IMR-90 (cell line): ENCODE data around the gene OR51B6. TPM values are rescaled to one million over a fixed set of nuclear protein-coding genes. Genes with fewer than 3 reads are reported as not detected.
A peak's percentile ranks its signal among the peaks of the same experiment; 100 is the strongest.

Source experiments
- ATAC-seq: fragments of 200-7000 bp; cut with Tn5 transposase; 2 replicates; pipeline ENCODE4 v1.9.1; 2020; ENCODE audit warnings: low read depth, mild to moderate bottlenecking, moderate library complexity
- BruUV-seq: library from RNA; stranded (reverse); fragments of 400-500 nt; replicated peaks from 2 replicates; lab custom pipeline; 2021; lab: Mats Ljungman, UMichigan
- CTCF ChIA-PET: fragments of 300-600 bp; formaldehyde crosslinking; extraction: SDS; loops from one replicate; lab custom pipeline; 2021; ENCODE audit warnings: antibody characterized with exemption; lab: Yijun Ruan, JAX
- POLR2A ChIA-PET: fragments of 300-600 bp; sonication (Branson Sonifier 250); formaldehyde crosslinking; loops from one replicate; lab custom pipeline; 2022; ENCODE audit warnings: antibody characterized with exemption; ENCODE audit not compliant: unreplicated experiment; lab: Charles Lee
- DNase-seq: peaks from one replicate; pipeline ENCODE4 v3.0.0; 2013
- H2AFZ ChIP-seq: replicated peaks from 2 replicates; pipeline ENCODE3; 2013; ENCODE audit warnings: low read length, mild to moderate bottlenecking; ENCODE audit not compliant: poor library complexity
- H2AK5ac ChIP-seq: 2 replicates; pipeline ENCODE4 v1.6.1; 2013; ENCODE audit warnings: low read depth, low read length, inconsistent platforms
- H2AK9ac ChIP-seq: replicated peaks from 2 replicates; pipeline ENCODE3; 2013; ENCODE audit warnings: mild to moderate bottlenecking, low read depth, low read length, moderate library complexity; ENCODE audit not compliant: poor library complexity
- H2BK120ac ChIP-seq: 2 replicates; pipeline ENCODE4 v1.6.1; 2013; ENCODE audit warnings: low read depth, low read length, inconsistent platforms
- H2BK15ac ChIP-seq: 3 replicates; pipeline ENCODE4 v1.6.1; 2013; ENCODE audit warnings: low read depth, low read length, inconsistent platforms
- H2BK20ac ChIP-seq: 2 replicates; pipeline ENCODE4 v1.6.1; 2013; ENCODE audit warnings: low read depth, mild to moderate bottlenecking, inconsistent platforms, low read length, moderate library complexity
- H2BK5ac ChIP-seq: 2 replicates; pipeline ENCODE4 v1.6.1; 2013; ENCODE audit warnings: mild to moderate bottlenecking, low read depth, low read length, inconsistent platforms; ENCODE audit not compliant: poor library complexity, severe bottlenecking
- H3K14ac ChIP-seq: replicated peaks from 2 replicates; pipeline ENCODE4 v1.6.1; 2013; ENCODE audit warnings: low read depth, low read length, inconsistent platforms
- H3K18ac ChIP-seq: 2 replicates; pipeline ENCODE4 v1.6.1; 2013; ENCODE audit warnings: low read depth, low read length, control low read depth
- H3K23ac ChIP-seq: 2 replicates; pipeline ENCODE4 v1.6.1; 2013; ENCODE audit warnings: low read depth, low read length, inconsistent platforms
- H3K27ac ChIP-seq: 2 replicates; pipeline ENCODE4 v1.5.1; 2013; ENCODE audit warnings: mild to moderate bottlenecking, control low read depth, low read length; ENCODE audit not compliant: insufficient read depth
- H3K27me3 ChIP-seq: 2 replicates; pipeline ENCODE4 v1.6.1; 2013; ENCODE audit warnings: low read length; ENCODE audit not compliant: control insufficient read depth, insufficient read depth
- H3K36me3 ChIP-seq: 2 replicates; pipeline ENCODE4 v1.6.1; 2013; ENCODE audit warnings: low read length, mixed read lengths; ENCODE audit not compliant: control insufficient read depth, insufficient read depth
- H3K4ac ChIP-seq: 2 replicates; pipeline ENCODE4 v1.6.1; 2013; ENCODE audit warnings: low read depth, low read length, inconsistent platforms
- H3K4me1 ChIP-seq: 2 replicates; pipeline ENCODE4 v1.6.1; 2013; ENCODE audit warnings: low read length, mixed read lengths; ENCODE audit not compliant: control insufficient read depth, insufficient read depth
- H3K4me2 ChIP-seq: 2 replicates; pipeline ENCODE4 v1.6.1; 2013; ENCODE audit warnings: low read depth, mild to moderate bottlenecking, control low read depth, low read length, moderate library complexity
- H3K4me3 ChIP-seq: 2 replicates; pipeline ENCODE4 v1.5.1; 2013; ENCODE audit warnings: low read depth, mild to moderate bottlenecking, control low read depth, low read length, moderate library complexity; ENCODE audit not compliant: insufficient read depth
- H3K56ac ChIP-seq: 2 replicates; pipeline ENCODE4 v1.6.1; 2013; ENCODE audit warnings: low read length, inconsistent platforms; ENCODE audit not compliant: insufficient read depth; ENCODE audit errors: extremely low read depth
- H3K79me1 ChIP-seq, 2 experiments: 2 replicates each; pipeline ENCODE4 v1.6.1; 2013; ENCODE audit warnings: low read length in 2 of 2, inconsistent platforms in 1 of 2, low read depth in 1 of 2
- H3K9ac ChIP-seq: 2 replicates; pipeline ENCODE4 v1.6.1; 2013; ENCODE audit warnings: low read depth, low read length, control low read depth
- H3K9me1 ChIP-seq: 2 replicates; pipeline ENCODE4 v1.6.1; 2013; ENCODE audit warnings: low read length, inconsistent platforms; ENCODE audit not compliant: insufficient read depth
- H3K9me3 ChIP-seq: 2 replicates; pipeline ENCODE4 v1.6.1; 2013; ENCODE audit warnings: low read length; ENCODE audit not compliant: control insufficient read depth, insufficient read depth
- H4K20me1 ChIP-seq: 2 replicates; pipeline ENCODE4 v1.6.1; 2013; ENCODE audit warnings: low read length, inconsistent platforms; ENCODE audit not compliant: insufficient read depth
- H4K5ac ChIP-seq: 2 replicates; pipeline ENCODE4 v1.6.1; 2013; ENCODE audit warnings: mild to moderate bottlenecking, low read depth, low read length, control low read depth
- H4K8ac ChIP-seq, 2 experiments: 2 replicates each; pipeline ENCODE4 v1.6.1; 2013; ENCODE audit warnings: low read depth in 2 of 2, low read length in 2 of 2, control low read depth in 1 of 2, inconsistent platforms in 1 of 2
- H4K91ac ChIP-seq: 2 replicates; pipeline ENCODE4 v1.6.1; 2013; ENCODE audit warnings: low read depth, low read length, inconsistent platforms; ENCODE audit not compliant: insufficient read depth
- CEBPB ChIP-seq: IDR thresholded peaks from 2 replicates; pipeline ENCODE4 v1.6.1; 2012; ENCODE audit warnings: low read depth, low read length, improper control_type of control experiment
- MXI1 ChIP-seq: IDR thresholded peaks from 2 replicates; pipeline ENCODE4 v1.6.1; 2012; ENCODE audit warnings: low read depth, mild to moderate bottlenecking, low read length, moderate library complexity, borderline replicate concordance
- RFX5 ChIP-seq: IDR thresholded peaks from 2 replicates; pipeline ENCODE4 v1.8.0; 2012; ENCODE audit warnings: low read depth, mild to moderate bottlenecking, low read length, moderate library complexity
- USF2 ChIP-seq: fragments of 150-350 bp; IDR thresholded peaks from 2 replicates; pipeline ENCODE4 v1.6.1; 2017; ENCODE audit warnings: mild to moderate bottlenecking, antibody characterized with exemption, low read length, low read depth
- WGBS, 2 experiments: methylation state at CpG; one replicate each; pipeline versions ENCODE4 v1.1.5 to v1.1.7; 2013; ENCODE audit warnings: missing lambda C conversion rate in 2 of 2; ENCODE audit not compliant: insufficient read length in 1 of 2; ENCODE audit errors: extremely low coverage in 2 of 2; 5-methylcytosine and 5-hydroxymethylcytosine counted together
- dilution Hi-C: fragments of 300-500 bp; cut with HindIII; formaldehyde crosslinking; loops from one replicate; pipeline ENCODE4 v1.14.3; 2018; ENCODE audit warnings: low sequenced_read_pairs; ENCODE audit not compliant: unreplicated experiment
- in situ Hi-C: fragments of 300-500 bp; cut with MboI; formaldehyde crosslinking; loops from 3 replicates; pipeline ENCODE4 v1.14.3; 2019; ENCODE audit warnings: low sequenced_read_pairs, inconsistent platforms, mixed read lengths
- intact Hi-C: fragments of 100-400 bp; cut with micrococcal nuclease; formaldehyde crosslinking; loops from 2 replicates; pipeline ENCODE4 v1.10.0; 2022
- polyA plus RNA-seq, 3 experiments: library from polyadenylated mRNA; depleted of rRNA; stranded (reverse); fragments of >200 nt; gene quantifications; 2 replicates each; pipeline ENCODE4 v1.2.3, GENCODE V29; 2012; ENCODE audit warnings: low replicate concordance in 1 of 3
- total RNA-seq: library from RNA; depleted of rRNA; stranded (reverse); fragments of >200 nt; gene quantifications from 2 replicates; pipeline ENCODE4 v1.2.3, GENCODE V29; 2012
- TF ChIP-seq, protein P1 (sequence below): conservative IDR thresholded peaks from 2 replicates; pipeline ENCODE4 v1.5.1; 2012; ENCODE audit warnings: mild to moderate bottlenecking, low read depth, low read length, improper control_type of control experiment

OR51B6 gene
- total and polyA plus RNA-seq, 2 of the 4 experiments (the other 2 are of a cell fraction) = not detected

DNA sequence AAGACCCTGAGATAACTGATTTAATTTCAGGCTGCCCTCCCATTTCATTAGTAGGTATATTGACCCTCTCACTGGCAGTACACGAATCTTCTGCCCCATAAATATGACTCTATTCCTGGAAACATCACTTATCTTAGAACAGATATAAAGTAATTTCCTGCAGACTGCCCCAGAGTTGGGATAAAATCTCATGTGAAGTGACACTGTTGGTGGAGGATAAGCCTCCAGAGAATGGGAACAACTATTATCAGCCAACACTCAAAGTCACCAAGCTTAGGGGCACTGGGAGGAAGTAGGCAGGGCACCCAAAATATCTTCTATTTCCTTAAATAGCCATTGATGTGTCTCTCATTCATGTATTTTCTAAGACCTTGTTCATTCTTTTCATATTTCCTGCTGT, 16.1 kb upstream of the OR51B6 start:
- H4K5ac ChIP-seq = peak overlapping the region; percentile 95
- peak overlapping the region; percentile 95 to 98 for H4K8ac ChIP-seq
- no peak for ATAC-seq
- H3K4me1 ChIP-seq = peaks cover 14% of the 10 kb centered on the region
- peaks cover 5% of the 10 kb centered on the region; the same call in 1 of the 2 replicates for H3K9me3 ChIP-seq
- peak overlapping the region; percentile 99 for H3K18ac ChIP-seq
- peak overlapping the region; percentile 79; the same call in 1 of the 2 replicates for H3K27ac ChIP-seq
- H3K27me3 ChIP-seq = no peaks in the 10 kb centered on the region
- DNase-seq = no peak
- peak overlapping the region; percentile 84; the same call in 2 of the 3 replicates for H2BK15ac ChIP-seq
- peak overlapping the region; percentile 47; the same call in 1 of the 2 replicates for H3K56ac ChIP-seq
- H2BK120ac ChIP-seq = peak overlapping the region; percentile 97
- in situ Hi-C loops (no loop called here), intact Hi-C loops (no loop called here), dilution Hi-C loops (no loop called here)
- peaks cover 5% of the 10 kb centered on the region; the same call in 1 of the 2 replicates for H3K9me1 ChIP-seq
- peak overlapping the region; percentile 83 for H2AK5ac ChIP-seq
- no peak for TF ChIP-seq RFX5
- TF ChIP-seq USF2 = no peak
- TF ChIP-seq, protein P1, sequence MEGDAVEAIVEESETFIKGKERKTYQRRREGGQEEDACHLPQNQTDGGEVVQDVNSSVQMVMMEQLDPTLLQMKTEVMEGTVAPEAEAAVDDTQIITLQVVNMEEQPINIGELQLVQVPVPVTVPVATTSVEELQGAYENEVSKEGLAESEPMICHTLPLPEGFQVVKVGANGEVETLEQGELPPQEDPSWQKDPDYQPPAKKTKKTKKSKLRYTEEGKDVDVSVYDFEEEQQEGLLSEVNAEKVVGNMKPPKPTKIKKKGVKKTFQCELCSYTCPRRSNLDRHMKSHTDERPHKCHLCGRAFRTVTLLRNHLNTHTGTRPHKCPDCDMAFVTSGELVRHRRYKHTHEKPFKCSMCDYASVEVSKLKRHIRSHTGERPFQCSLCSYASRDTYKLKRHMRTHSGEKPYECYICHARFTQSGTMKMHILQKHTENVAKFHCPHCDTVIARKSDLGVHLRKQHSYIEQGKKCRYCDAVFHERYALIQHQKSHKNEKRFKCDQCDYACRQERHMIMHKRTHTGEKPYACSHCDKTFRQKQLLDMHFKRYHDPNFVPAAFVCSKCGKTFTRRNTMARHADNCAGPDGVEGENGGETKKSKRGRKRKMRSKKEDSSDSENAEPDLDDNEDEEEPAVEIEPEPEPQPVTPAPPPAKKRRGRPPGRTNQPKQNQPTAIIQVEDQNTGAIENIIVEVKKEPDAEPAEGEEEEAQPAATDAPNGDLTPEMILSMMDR = no peak
- TF ChIP-seq MXI1 = no peak
- no peak for TF ChIP-seq CEBPB
- no CpG with 5 or more reads among the region's 1 CpG for WGBS, 2 experiments
- H3K9ac ChIP-seq = no peak overlapping the region; the same call in 1 of the 2 replicates
- peak overlapping the region; percentile 95 for H2BK5ac ChIP-seq
- peak overlapping the region; percentile 93 for H3K4ac ChIP-seq
- no peaks in the 10 kb centered on the region for H4K20me1 ChIP-seq
- peak overlapping the region; percentile 99 for H2BK20ac ChIP-seq
- peak overlapping the region; percentile 92 for H3K23ac ChIP-seq
- H2AK9ac ChIP-seq = no peak overlapping the region
- POLR2A ChIA-PET = no interaction called here
- peak overlapping the region; percentile 74 for H3K14ac ChIP-seq
- H3K4me3 ChIP-seq = no peak overlapping the region
- H3K79me1 ChIP-seq = no peaks in the 10 kb centered on the region
- no peak overlapping the region for H3K4me2 ChIP-seq
- no TSS peak for BruUV-seq
- H2AFZ ChIP-seq = no peak overlapping the region
- CTCF ChIA-PET = interaction anchor here (0.6 to 1.1 kb wide), 2 partner anchors 8 to 14 kb away, joined by 3 read pairs; no protein-coding TSS in a partner anchor
- no peaks in the 10 kb centered on the region for H3K36me3 ChIP-seq
- H4K91ac ChIP-seq = peak overlapping the region; percentile 97
